SH-SY5Y (cell line): ENCODE data around the gene CXXC5.

ENCODE experiments used
- GATA2 ChIP-seq: IDR thresholded peaks from 2 replicates; pipeline ENCODE4 v1.6.1; 2011; ENCODE audit warnings: mild to moderate bottlenecking, low read depth, low read length
- GATA3 ChIP-seq: IDR thresholded peaks from 2 replicates; pipeline ENCODE4 v1.6.1; 2011; ENCODE audit warnings: low read depth, mild to moderate bottlenecking, low read length, moderate library complexity

DNA sequence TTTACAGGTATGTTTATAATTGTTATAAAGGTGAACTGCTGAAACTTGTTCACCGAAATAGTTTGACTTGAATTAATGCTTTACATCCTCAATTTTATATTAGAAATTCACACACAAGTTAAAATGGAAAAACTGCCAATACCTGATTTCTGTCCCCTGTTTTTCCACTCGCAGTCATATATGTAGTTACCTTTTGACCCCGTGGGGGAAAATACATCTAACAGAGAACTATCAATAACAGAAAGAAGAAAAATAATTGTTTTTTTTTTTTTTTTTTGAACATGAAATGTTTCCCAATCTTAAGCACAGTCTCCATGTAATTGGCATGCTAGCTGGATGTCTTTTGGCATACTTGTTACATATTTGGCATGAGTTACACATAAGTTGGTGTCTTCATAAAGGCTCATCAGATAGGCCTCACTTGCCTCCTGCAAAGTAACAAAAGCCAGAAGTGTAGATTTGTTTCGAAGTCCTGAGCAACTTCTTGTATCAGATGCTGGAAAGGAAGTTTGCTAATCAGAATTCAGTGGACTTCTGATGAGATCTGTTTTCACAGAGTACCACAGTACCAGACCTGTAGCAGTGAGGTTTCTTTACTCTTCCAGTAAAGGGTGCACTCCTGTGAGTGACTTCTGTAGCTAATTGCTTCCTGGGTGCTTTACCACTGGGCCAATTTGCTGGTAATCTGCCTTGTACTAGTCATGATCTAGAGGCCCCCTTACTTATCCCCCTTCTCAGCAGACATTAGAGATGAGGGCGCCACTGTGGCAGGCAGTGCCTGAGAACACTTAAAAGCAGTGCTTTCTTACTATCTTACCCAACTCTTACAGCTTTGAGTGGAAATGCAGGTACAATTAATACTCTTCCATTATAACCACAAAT lies 36.2 kb upstream of the CXXC5 start:
- TF ChIP-seq GATA3 (no peak), GATA2 (no peak)
